SK-N-SH (cell line): ENCODE results near the gene ZBTB12. TPM values are rescaled to one million over a fixed set of nuclear protein-coding genes. Genes with fewer than 3 reads are reported as not detected.

Experiments
- CTCF ChIA-PET: fragments of 300-600, 350-600 bp; formaldehyde crosslinking; extraction: SDS; loops from one replicate; lab custom pipeline; 2021; lab: Yijun Ruan, JAX
- POLR2A ChIA-PET: fragments of 350-600 bp; sonication (Branson Sonifier 250); formaldehyde crosslinking; extraction: SDS; loops from one replicate; lab custom pipeline; 2020; ENCODE audit warnings: antibody characterized with exemption, inconsistent platforms; lab: Yijun Ruan, JAX
- DNase-seq: peaks from one replicate; pipeline ENCODE4 v3.0.0; 2012
- H2AFZ ChIP-seq: fragments of 200-600 bp; sonication (generic); 2 replicates; pipeline ENCODE4 v1.8.1; 2016; ENCODE audit warnings: antibody characterized with exemption, mild to moderate bottlenecking, low read depth
- H3F3A ChIP-seq: fragments of 200-600 bp; sonication (generic); replicated peaks from 2 replicates; pipeline ENCODE3; 2016; ENCODE audit warnings: antibody characterized with exemption, mild to moderate bottlenecking; ENCODE audit not compliant: insufficient read depth
- H3K27ac ChIP-seq, 2 experiments: fragments of 200-500 bp in 1 of 2; fragments of 200-600 bp in 1 of 2; sonication (Bioruptor generic) in 1 of 2; sonication (generic), shearing (Covaris generic) in 1 of 2; 2 replicates each; pipeline versions ENCODE4 v1.5.1 to v1.6.1; 2014 to 2016; ENCODE audit warnings: low read depth in 2 of 2, inconsistent platforms in 1 of 2, low read length in 1 of 2, mild to moderate bottlenecking in 1 of 2, mixed read lengths in 1 of 2
- H3K27me3 ChIP-seq: fragments of 200-600 bp; sonication (generic), shearing (Covaris generic); 2 replicates; pipeline ENCODE4 v1.6.1; 2016; ENCODE audit warnings: mixed run types; ENCODE audit not compliant: insufficient read depth
- H3K36me3 ChIP-seq, 2 experiments: fragments of 200-500 bp in 1 of 2; fragments of 200-600 bp in 1 of 2; sonication (Bioruptor generic) in 1 of 2; sonication (generic) in 1 of 2; replicated peaks in 1 of 2; 2 replicates each; pipeline versions ENCODE3 to v1.5.1; 2014 to 2016; ENCODE audit warnings: low read length in 1 of 2, mild to moderate bottlenecking in 1 of 2; ENCODE audit not compliant: insufficient read depth in 2 of 2, control insufficient read depth in 1 of 2
- H3K4me1 ChIP-seq, 2 experiments: fragments of 200-500 bp in 1 of 2; fragments of 200-600 bp in 1 of 2; sonication (Bioruptor generic) in 1 of 2; sonication (generic), shearing (Covaris generic) in 1 of 2; 2 replicates each; pipeline versions ENCODE4 v1.5.1 to v1.6.1; 2014 to 2016; ENCODE audit warnings: low read depth in 1 of 2, low read length in 1 of 2, mixed run types in 1 of 2; ENCODE audit not compliant: insufficient read depth in 2 of 2, control insufficient read depth in 1 of 2
- H3K4me2 ChIP-seq: fragments of 200-600 bp; sonication (generic), shearing (Covaris generic); 2 replicates; pipeline ENCODE4 v1.6.1; 2017; ENCODE audit warnings: mixed run types
- H3K4me3 ChIP-seq, 2 experiments: fragments of 200-500 bp in 1 of 2; fragments of 200-600 bp in 1 of 2; sonication (Bioruptor generic) in 1 of 2; sonication (generic), shearing (Covaris generic) in 1 of 2; 2 replicates each; pipeline versions ENCODE4 v1.5.1 to v1.8.1; 2014 to 2016; ENCODE audit warnings: low read depth in 2 of 2, inconsistent platforms in 1 of 2, low read length in 1 of 2, mild to moderate bottlenecking in 1 of 2, mixed read lengths in 1 of 2, moderate library complexity in 1 of 2
- H3K79me2 ChIP-seq: fragments of 200-600 bp; sonication (generic); 2 replicates; pipeline ENCODE4 v1.8.1; 2017; ENCODE audit warnings: mild to moderate bottlenecking; ENCODE audit not compliant: insufficient read depth
- H3K9ac ChIP-seq: fragments of 200-600 bp; sonication (generic); 2 replicates; pipeline ENCODE4 v1.6.1; 2017; ENCODE audit warnings: mixed run types
- H3K9me2 ChIP-seq: fragments of 200-600 bp; sonication (generic); 2 replicates; pipeline ENCODE4 v1.6.1; 2017; ENCODE audit warnings: mixed run types
- H3K9me3 ChIP-seq: fragments of 200-600 bp; sonication (generic); 2 replicates; pipeline ENCODE4 v1.6.1; 2017; ENCODE audit warnings: mixed run types, mild to moderate bottlenecking, moderate library complexity
- H4K20me1 ChIP-seq: fragments of 200-600 bp; sonication (generic); 2 replicates; pipeline ENCODE4 v1.6.1; 2017; ENCODE audit warnings: mild to moderate bottlenecking, mixed run types; ENCODE audit not compliant: insufficient read depth
- EP300 ChIP-seq, 2 experiments: IDR thresholded peaks; 2 replicates each; pipeline versions ENCODE4 v1.4.0 to v1.6.1; 2012; ENCODE audit warnings: borderline replicate concordance in 1 of 2, low read depth in 1 of 2, low read length in 1 of 2
- FOSL2 ChIP-seq: IDR thresholded peaks from 2 replicates; pipeline ENCODE4 v1.4.0; 2012; ENCODE audit warnings: low read depth, mild to moderate bottlenecking, moderate library complexity, borderline replicate concordance
- FOXJ3 ChIP-seq: sonication (generic); formaldehyde crosslinking; IDR thresholded peaks from 2 replicates; pipeline ENCODE4 v1.5.1; 2020; ENCODE audit warnings: mild to moderate bottlenecking, missing genetic modification reagents
- FOXM1 ChIP-seq: IDR thresholded peaks from 2 replicates; pipeline ENCODE4 v1.4.0; 2012; ENCODE audit warnings: low read depth, mild to moderate bottlenecking
- GABPA ChIP-seq: IDR thresholded peaks from 2 replicates; pipeline ENCODE4 v1.4.0; 2012; ENCODE audit warnings: low read depth, mild to moderate bottlenecking
- GATA2 ChIP-seq: sonication (generic); formaldehyde crosslinking; IDR thresholded peaks from 2 replicates; pipeline ENCODE4 v1.5.0; 2020; ENCODE audit warnings: mild to moderate bottlenecking, missing genetic modification reagents
- IRF3 ChIP-seq: fragments of 150-350 bp; IDR thresholded peaks from 2 replicates; pipeline ENCODE4 v1.6.1; 2016; ENCODE audit warnings: mild to moderate bottlenecking, low read depth, low read length
- MXI1 ChIP-seq: IDR thresholded peaks from 2 replicates; pipeline ENCODE4 v1.6.1; 2012; ENCODE audit warnings: mild to moderate bottlenecking, low read depth, low read length, improper control_type of control experiment
- NFIC ChIP-seq: IDR thresholded peaks from 2 replicates; pipeline ENCODE4 v1.4.0; 2012; ENCODE audit warnings: borderline replicate concordance
- NRF1 ChIP-seq: IDR thresholded peaks from 2 replicates; pipeline ENCODE4 v1.6.1; 2012; ENCODE audit warnings: low read depth, mild to moderate bottlenecking, low read length
- POLR2AphosphoS5 ChIP-seq: IDR thresholded peaks from 2 replicates; pipeline ENCODE4 v1.6.1; 2012; ENCODE audit warnings: low read depth, low read length
- RCOR1 ChIP-seq: fragments of 150-350 bp; IDR thresholded peaks from 2 replicates; pipeline ENCODE4 v1.6.1; 2017; ENCODE audit warnings: antibody characterized with exemption, low read length
- SIN3A ChIP-seq: IDR thresholded peaks from 2 replicates; pipeline ENCODE4 v1.6.1; 2012; ENCODE audit warnings: low read depth, mild to moderate bottlenecking, low read length, moderate library complexity, borderline replicate concordance
- TAF1 ChIP-seq: IDR thresholded peaks from 2 replicates; pipeline ENCODE4 v1.6.1; 2012; ENCODE audit warnings: low read depth, mild to moderate bottlenecking, low read length, moderate library complexity, borderline replicate concordance
- TCF12 ChIP-seq: IDR thresholded peaks from 2 replicates; pipeline ENCODE4 v1.4.0; 2012
- TEAD4 ChIP-seq: IDR thresholded peaks from 2 replicates; pipeline ENCODE4 v1.4.0; 2012; ENCODE audit warnings: mild to moderate bottlenecking, borderline replicate concordance; ENCODE audit not compliant: insufficient read depth
- USF1 ChIP-seq: IDR thresholded peaks from 2 replicates; pipeline ENCODE4 v1.4.0; 2012; ENCODE audit warnings: low read depth, borderline replicate concordance
- USF2 ChIP-seq: fragments of 150-350 bp; IDR thresholded peaks from 2 replicates; pipeline ENCODE4 v1.6.1; 2017; ENCODE audit warnings: antibody characterized with exemption, low read length, low read depth, borderline replicate concordance
- YY1 ChIP-seq: IDR thresholded peaks from 2 replicates; pipeline ENCODE4 v1.4.0; 2012; ENCODE audit warnings: low read depth, mild to moderate bottlenecking
- WGBS: methylation state at CpG from one replicate; pipeline ENCODE4 v1.1.6; 2017; ENCODE audit warnings: low lambda C conversion rate; 5-methylcytosine and 5-hydroxymethylcytosine counted together
- polyA plus RNA-seq, 3 experiments: library from polyadenylated mRNA; depleted of rRNA; stranded (reverse); fragments of >200 nt; gene quantifications; 2 replicates each; pipeline ENCODE4 v1.2.3, GENCODE V29; 2012

The ZBTB12 gene
- polyA plus RNA-seq, 1 of the 3 experiments (the other 2 are of a cell fraction), result 8.3 TPM

GRCh38 chr6:31935823-31936222 is 33.9 kb upstream of the ZBTB12 start:
- TF ChIP-seq SIN3A (no peak), FOXJ3 (CRISPR knock-in tag) (no peak), TAF1 (no peak), EP300 (IDR thresholded peaks at IDR 0.05; ENCODE audit: borderline replicate concordance in 1 of 2, low read depth in 1 of 2, low read length in 1 of 2) (no peak), POLR2AphosphoS5 (no peak), RCOR1 (no peak), TCF12 (no peak), TEAD4 (no peak), MXI1 (no peak), NRF1 (no peak), FOXM1 (no peak), USF2 (no peak), FOSL2 (no peak), IRF3 (no peak), GATA2 (CRISPR knock-in tag) (no peak), YY1 (no peak), NFIC (no peak), GABPA (no peak), USF1 (no peak)
- TF ChIP-seq, all 33 proteins: peak for 0
- Histone ChIP-seq H3K4me3 (no peak overlapping the region), H3K27me3 (no peaks in the 10 kb centered on the region; the same call in 1 of the 2 replicates), H4K20me1 (no peaks in the 10 kb centered on the region), H2AFZ (no peak overlapping the region), H3K9me3 (no peaks in the 10 kb centered on the region), H3K79me2 (no peaks in the 10 kb centered on the region), H3K9me2 (no peaks in the 10 kb centered on the region), H3F3A (no peaks in the 10 kb centered on the region), H3K9ac (no peak overlapping the region), H3K4me2 (no peak overlapping the region), H3K36me3 (no peaks in the 10 kb centered on the region), H3K4me1 (peaks cover 0 to 3% of the 10 kb centered on the region in 2 experiments; a peak in 1 of 4 replicates), H3K27ac (no peak overlapping the region)
- ChIA-PET POLR2A (no interaction called here), CTCF (interaction anchor here (0.8 to 1.4 kb wide), 2 partner anchors 16 to 48 kb away, joined by 3 to 6 read pairs; no protein-coding TSS in a partner anchor)
- no peak for DNase-seq
- WGBS, result 48% methylated on average over 8 of the region's 9 CpGs
